Measurements from ENCODE around the gene PLN.

DNA sequence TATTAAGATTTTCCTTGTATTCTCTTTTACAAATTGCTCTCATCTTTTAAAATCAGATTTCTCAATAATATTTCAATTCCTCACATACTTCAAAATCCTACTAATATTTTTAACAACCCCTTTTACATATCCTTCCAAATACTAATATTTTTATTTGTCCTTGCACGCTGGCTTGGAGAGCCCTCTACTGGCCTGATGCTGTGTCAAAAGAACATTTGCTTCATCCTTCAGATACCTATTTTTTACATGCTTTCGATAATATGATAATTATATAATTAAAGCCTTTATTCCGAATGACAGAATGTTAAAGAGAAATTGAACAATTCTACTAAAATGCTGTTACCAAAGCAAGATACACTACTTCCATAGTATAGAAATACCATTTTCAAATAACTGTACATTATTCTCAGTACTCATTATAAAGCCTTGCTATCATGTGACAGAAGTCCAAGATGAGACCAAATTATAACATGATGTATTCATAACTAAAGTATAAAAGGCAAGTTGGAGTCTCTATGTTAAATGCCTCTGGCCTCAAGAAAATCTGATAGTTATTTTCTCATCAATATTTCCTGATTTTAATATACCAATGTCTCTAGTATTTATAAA lies 39.0 kb upstream of the PLN start:
- TF ChIP-seq, protein P1, sequence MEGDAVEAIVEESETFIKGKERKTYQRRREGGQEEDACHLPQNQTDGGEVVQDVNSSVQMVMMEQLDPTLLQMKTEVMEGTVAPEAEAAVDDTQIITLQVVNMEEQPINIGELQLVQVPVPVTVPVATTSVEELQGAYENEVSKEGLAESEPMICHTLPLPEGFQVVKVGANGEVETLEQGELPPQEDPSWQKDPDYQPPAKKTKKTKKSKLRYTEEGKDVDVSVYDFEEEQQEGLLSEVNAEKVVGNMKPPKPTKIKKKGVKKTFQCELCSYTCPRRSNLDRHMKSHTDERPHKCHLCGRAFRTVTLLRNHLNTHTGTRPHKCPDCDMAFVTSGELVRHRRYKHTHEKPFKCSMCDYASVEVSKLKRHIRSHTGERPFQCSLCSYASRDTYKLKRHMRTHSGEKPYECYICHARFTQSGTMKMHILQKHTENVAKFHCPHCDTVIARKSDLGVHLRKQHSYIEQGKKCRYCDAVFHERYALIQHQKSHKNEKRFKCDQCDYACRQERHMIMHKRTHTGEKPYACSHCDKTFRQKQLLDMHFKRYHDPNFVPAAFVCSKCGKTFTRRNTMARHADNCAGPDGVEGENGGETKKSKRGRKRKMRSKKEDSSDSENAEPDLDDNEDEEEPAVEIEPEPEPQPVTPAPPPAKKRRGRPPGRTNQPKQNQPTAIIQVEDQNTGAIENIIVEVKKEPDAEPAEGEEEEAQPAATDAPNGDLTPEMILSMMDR (IDR thresholded peaks at IDR 0.05 in 8 of 11, conservative IDR thresholded peaks at IDR 0.05 in 3 of 11) = peak in 1 of 11 experiments; percentile 13
- TF ChIP-seq POLR2A (IDR thresholded peaks at IDR 0.05) = no peak
